ENCODE data around the gene TSPOAP1.

Gene TSPOAP1

DNA sequence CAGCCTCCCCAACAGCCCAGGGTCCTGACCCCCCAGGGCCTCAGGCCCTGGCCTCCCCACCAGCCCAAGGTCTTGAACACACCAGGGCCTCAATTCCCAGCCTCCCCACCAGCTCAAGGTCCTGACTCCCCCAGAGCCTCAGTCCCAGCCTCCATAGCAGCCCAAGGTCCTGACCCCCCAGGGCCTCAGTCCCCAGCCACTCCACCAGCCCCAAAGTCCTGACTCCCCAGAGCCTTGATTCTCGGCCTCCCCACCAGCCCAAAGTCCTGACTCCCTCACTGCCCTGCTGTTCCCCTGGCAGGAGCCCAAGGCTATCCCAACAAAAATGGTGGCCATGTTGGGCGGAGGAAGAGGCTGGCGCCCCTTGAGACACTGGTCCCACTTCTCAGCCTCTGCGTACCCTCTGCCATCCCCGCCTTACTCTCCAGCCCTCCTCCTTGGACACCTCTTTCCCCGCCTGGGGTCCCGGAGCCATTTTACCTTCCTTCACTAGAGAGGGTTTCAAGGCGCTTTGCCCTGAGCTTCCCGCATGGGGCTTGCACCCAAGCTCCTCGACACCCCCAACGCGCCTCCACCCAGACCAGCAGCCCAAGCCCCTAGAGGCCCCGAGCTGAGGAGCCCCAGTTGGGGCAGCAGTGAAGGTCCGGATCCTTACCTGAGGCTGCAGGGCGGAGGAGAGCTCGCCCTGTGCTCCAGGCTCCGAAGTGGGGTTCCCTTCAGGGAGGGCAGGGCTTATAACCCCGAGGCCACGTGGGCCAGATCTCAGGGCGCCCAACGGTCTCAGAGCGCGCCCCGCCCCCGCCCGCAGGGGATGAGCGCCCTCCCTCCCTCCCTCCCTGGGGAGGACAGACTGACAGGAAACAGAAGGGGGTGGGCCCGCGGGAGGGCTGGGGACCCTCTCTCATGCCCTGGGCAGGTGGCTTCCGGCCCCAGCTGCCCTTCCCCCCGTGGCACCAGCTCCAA lies 3.5 kb upstream of the TSPOAP1 start:
- peak; percentile 91 for FAIRE-seq
- peak; percentile 72 for DNase-seq (ENCODE audit: insufficient read length)
- TF ChIP-seq TAF1 (IDR thresholded peaks at IDR 0.05; ENCODE audit: borderline replicate concordance, low read depth, low read length) (peak; percentile 99), POLR2AphosphoS5 (IDR thresholded peaks at IDR 0.05; ENCODE audit: low read depth, low read length) (peak; percentile 98), POLR2A (IDR thresholded peaks at IDR 0.05; ENCODE audit: low read depth, low read length) (peak; percentile 98)

DNA sequence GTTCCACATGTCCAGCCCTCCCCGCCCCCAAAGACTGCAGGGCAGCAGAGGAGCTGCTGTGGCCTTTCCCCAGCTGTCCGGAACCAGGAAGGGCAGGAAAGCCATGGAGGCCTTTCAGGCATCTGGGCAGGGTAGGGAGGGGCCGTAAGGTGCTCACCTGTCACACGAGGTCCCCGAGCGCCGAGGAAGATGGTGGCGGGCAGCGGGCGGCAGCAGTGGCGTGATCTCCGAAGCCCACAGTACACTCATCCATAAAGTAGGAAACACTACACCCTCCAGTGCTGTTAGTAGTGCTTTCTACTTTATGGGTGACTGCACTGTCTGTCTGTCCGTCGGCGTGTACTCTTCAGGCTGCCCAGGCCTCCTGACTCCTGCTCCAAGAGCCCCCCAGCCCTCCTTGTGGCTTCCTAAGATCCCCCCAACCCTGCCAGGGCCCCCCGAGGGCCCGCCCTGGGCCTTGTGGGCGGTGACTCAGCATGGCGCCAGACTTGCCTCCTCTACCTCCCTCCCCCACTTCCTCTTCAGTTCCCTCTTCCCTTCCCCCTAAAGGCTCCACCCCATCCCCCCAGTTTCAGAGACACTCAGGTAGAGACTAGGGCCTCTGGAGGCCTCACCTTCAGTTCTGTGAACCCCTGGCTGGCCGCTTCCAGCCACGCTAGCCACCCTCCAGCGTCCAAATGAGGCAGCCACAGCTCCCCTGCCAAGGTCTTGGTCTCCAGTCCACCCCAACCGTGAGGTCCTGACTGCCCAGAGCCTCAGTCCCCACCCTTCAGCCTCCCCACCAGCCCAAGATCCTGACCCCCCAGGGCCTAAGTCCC lies 2.6 kb upstream of the TSPOAP1 start:
- DNase-seq (ENCODE audit: insufficient read length) (peak; percentile 29), FAIRE-seq (peak; percentile 53)
- TF ChIP-seq POLR2A (IDR thresholded peaks at IDR 0.05; ENCODE audit: low read depth, low read length), result peak; percentile 45
- peak; percentile 59; the same call in 1 of the 2 replicates for TF ChIP-seq TAF1 (IDR thresholded peaks at IDR 0.05; ENCODE audit: borderline replicate concordance, low read depth, low read length)
- TF ChIP-seq POLR2AphosphoS5 (IDR thresholded peaks at IDR 0.05; ENCODE audit: low read depth, low read length), result peak; percentile 92

DNA sequence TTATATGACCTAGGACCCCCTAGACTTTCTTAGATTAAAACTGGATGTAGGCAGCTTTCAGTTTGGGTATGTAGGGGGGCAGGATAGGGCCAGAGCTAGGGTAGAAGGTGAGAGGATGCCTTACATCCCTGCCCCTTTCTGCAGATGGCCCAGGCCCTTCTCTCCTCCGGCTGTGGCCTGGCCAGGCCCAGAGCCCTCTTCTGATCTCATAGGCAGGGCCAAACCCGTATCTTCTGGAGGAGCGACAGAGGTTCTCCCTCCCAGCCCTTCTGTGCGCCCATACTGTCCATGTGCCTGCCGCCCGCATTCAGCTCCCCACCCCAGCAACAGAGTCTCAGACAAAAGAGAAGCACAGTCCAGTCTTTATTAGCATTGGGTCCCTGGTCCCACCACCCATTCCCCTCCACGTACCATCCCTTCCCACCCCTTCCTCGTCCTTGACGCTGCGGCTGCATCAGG lies 2.0 kb upstream of the TSPOAP1 start:
- TF ChIP-seq TAF1 (IDR thresholded peaks at IDR 0.05; ENCODE audit: borderline replicate concordance, low read depth, low read length) (no peak), POLR2A (IDR thresholded peaks at IDR 0.05; ENCODE audit: low read depth, low read length) (peak; percentile 69), POLR2AphosphoS5 (IDR thresholded peaks at IDR 0.05; ENCODE audit: low read depth, low read length) (peak; percentile 0; the same call in 1 of the 2 replicates)
- FAIRE-seq (no peak), DNase-seq (ENCODE audit: insufficient read length) (peak; percentile 20)

DNA sequence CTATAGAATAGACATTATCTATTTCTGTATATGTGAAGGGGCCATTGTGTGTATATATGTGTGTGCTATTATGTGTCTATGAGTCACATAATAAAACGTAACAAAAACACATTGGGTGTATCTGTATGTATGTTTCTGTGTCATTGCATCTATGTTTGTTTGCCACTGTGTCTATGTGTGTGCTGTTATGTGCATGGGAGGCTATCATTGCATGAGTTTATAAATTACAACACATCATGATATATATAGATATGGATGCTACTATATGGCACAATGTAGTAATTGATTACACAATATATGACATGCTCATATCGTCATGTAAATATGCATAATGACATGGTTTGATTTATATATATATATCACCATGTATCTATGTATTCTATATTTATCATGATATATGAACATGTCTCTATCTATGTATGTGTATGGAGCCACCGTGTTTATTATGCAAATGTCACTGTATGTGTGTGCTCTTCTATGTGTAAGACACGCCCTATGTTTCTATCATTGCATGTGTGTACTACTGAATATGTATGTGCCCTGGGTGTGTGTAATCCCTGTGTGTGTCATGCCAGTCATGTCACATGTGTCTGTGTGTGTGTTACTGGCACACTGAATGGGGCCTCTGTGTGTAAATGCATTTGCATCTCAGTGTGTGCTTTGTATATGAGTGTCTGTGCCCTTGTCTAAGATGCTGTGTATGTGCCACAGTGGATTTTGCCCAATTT lies 1.4 kb upstream of the TSPOAP1 start:
- peak; percentile 71 for FAIRE-seq
- DNase-seq (ENCODE audit: insufficient read length), result peak; percentile 15

DNA sequence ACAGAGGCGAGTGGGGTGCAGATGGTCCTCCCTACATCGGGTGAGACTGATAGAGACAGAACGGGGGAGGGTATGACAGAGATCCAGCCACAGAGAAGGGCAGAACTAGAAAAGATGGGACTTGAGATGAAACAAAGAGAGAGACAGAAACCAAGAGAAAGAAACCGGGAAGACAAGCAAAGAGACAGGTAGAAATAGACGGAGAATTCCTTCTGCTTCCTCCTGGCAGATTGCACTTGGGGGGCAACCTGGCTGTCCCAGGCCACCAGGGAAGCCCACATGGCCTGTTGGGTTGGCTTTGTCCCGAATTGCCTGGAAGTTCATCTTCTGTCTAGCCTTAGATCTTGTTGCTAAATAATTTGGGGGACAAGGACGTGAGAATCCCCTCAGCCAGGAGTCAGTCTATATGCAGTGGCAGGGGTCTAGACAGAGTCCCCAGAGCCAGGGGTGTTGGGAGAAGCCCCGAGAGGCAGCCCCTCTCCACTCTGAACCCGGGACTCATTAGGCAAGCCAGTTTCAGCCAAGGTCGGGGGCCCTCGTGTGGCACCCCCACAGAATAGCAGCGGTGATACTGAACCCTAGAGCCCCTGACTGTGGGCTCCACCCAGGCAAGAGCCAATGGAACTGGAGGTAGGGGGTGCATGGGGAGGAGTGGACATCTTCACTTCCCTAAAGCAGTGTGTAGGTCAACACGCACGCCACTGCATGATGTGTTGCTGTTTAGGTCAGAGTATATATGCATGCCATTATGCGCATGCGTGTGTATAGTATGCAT lies 627 bp upstream of the TSPOAP1 start:
- peak; percentile 95 for FAIRE-seq
- TF ChIP-seq TAF1 (IDR thresholded peaks at IDR 0.05; ENCODE audit: borderline replicate concordance, low read depth, low read length), result 0 out of 2 replicates have a peak, but pooled peaks have one; percentile 10
- TF ChIP-seq POLR2A (IDR thresholded peaks at IDR 0.05; ENCODE audit: low read depth, low read length), result peak; percentile 99
- peak; percentile 99 for TF ChIP-seq POLR2AphosphoS5 (IDR thresholded peaks at IDR 0.05; ENCODE audit: low read depth, low read length)
- peak; percentile 58 for DNase-seq (ENCODE audit: insufficient read length)

More for the DNA sequence above, 1.4 kb upstream of the TSPOAP1 start:
- TF ChIP-seq TAF1 (IDR thresholded peaks at IDR 0.05; ENCODE audit: borderline replicate concordance, low read depth, low read length) (no peak), POLR2AphosphoS5 (IDR thresholded peaks at IDR 0.05; ENCODE audit: low read depth, low read length) (peak; percentile 96), POLR2A (IDR thresholded peaks at IDR 0.05; ENCODE audit: low read depth, low read length) (peak; percentile 90)

DNA sequence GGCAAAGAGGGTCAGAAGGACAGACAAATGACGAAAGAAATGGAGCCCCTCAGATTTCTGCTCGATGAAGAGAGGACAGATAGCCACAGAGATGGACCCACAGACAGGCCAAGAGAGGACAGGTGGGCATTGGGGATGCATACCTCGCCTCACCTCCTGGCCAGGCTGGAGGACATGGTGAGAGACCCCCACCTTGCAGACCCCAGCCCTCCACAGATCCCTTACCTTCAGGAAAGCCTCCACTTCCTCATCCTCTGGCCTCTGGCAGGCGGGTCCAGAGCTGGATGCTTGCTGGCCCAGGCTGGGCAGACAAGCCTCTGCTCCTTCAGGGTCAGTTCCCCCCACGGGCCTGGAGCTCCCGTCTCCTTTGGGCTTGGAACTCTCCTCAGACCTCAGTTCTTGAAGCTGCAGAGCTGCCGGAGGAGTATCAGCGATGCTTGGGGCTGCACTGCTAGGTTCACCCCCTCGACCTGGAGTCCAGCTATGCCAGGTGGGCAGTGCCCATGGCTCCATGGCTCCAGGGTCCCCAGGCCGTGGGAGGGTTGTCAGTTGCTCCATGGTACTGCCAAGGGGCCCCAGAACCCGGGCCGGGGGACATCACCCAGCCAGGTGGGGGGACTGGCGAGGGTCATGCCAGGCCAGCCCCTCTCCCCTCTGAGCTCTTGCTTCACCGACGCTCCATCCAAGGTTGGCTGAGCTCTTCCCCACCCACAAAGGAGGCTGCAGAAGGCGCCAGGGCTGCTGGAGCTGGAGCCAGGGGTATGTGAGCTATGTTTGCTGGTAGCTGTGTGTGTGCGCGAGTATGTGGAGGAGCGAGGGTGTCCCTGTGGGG lies 1.0 kb downstream of the TSPOAP1 start:
- FAIRE-seq (no peak), DNase-seq (ENCODE audit: insufficient read length) (peak; percentile 52)
- TF ChIP-seq POLR2AphosphoS5 (IDR thresholded peaks at IDR 0.05; ENCODE audit: low read depth, low read length) (no peak), POLR2A (IDR thresholded peaks at IDR 0.05; ENCODE audit: low read depth, low read length) (no peak), TAF1 (IDR thresholded peaks at IDR 0.05; ENCODE audit: borderline replicate concordance, low read depth, low read length) (no peak)

DNA sequence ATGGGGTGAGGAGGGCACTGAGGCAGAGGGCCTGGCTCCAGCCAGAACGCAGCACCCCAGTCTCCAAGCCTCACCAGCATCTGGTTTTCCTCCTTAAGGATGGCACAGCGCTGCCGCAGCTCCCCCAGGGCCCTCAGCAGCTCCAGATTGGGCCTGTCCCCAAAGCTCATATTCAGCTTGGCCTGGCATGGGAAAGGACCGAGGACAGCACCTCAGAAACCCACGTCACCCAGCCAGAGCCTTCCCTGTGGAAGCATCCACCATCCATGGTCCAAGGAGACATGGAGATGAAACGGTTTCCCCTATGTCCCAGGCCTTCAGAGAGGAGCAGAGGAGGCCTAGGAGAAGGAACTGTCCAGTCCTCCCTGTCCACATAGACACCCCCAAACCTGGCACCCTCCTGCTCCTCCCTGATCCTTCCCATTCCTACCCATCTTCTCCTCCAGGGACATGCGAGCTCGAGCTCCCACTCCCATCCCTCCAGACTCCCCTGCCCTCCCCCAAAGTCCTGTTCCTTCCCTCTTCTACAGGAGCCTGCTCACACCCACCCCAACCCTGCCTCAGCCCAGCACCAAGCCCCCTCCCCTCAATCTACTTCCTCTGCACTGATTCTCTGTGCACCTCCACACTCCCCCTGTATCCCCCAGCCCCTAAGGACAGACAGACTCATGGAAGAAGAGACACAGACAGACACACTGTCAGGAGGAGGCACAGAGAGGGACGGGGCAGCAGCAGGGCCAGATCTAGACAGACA lies 1.8 kb downstream of the TSPOAP1 start:
- FAIRE-seq (no peak), DNase-seq (ENCODE audit: insufficient read length) (peak; percentile 24)
- TF ChIP-seq POLR2AphosphoS5 (IDR thresholded peaks at IDR 0.05; ENCODE audit: low read depth, low read length), result no peak
- no peak for TF ChIP-seq TAF1 (IDR thresholded peaks at IDR 0.05; ENCODE audit: borderline replicate concordance, low read depth, low read length)
- no peak for TF ChIP-seq POLR2A (IDR thresholded peaks at IDR 0.05; ENCODE audit: low read depth, low read length)

DNA sequence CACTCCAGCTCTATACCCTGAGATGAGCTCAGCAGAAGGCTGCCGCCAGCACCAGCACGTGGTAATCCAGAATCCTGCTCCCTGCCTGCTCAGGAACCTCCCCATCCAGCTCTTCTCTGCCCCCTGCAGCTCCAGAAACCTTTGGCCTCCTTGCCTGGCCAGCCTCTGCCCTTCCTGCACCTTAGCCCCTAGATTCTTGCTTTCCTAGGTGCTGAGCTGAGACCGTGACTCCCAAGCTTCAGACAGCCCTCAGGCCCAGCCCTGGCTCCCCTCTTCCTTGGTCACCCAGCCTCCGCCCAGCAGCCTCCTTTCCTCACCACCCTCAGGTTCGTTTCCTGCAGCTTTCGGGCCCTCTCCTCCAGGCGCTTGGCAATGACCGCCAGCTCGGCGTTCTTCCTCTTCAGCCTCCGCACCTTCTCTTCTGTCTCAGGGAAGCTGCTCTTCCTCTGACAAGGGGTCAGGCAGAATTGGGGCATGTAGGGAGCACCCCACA lies 2.6 kb downstream of the TSPOAP1 start:
- peak; percentile 14; the same call in 1 of the 2 replicates for TF ChIP-seq POLR2A (IDR thresholded peaks at IDR 0.05; ENCODE audit: low read depth, low read length)
- TF ChIP-seq POLR2AphosphoS5 (IDR thresholded peaks at IDR 0.05; ENCODE audit: low read depth, low read length), result peak; percentile 60
- TF ChIP-seq TAF1 (IDR thresholded peaks at IDR 0.05; ENCODE audit: borderline replicate concordance, low read depth, low read length), result no peak
- FAIRE-seq (no peak), DNase-seq (ENCODE audit: insufficient read length) (peak; percentile 22)

Data from GM12892 (cell line).